ENCODE data around the gene GRIN3B. TPM values are rescaled to one million over a fixed set of nuclear protein-coding genes. Genes with fewer than 3 reads are reported as not detected.

The GRIN3B gene
- total and polyA plus RNA-seq, 2 of the 8 experiments (the other 6 are each of a cell fraction or from before 2014, with no cell fraction given): 0.45 to 1.0 TPM

DNA sequence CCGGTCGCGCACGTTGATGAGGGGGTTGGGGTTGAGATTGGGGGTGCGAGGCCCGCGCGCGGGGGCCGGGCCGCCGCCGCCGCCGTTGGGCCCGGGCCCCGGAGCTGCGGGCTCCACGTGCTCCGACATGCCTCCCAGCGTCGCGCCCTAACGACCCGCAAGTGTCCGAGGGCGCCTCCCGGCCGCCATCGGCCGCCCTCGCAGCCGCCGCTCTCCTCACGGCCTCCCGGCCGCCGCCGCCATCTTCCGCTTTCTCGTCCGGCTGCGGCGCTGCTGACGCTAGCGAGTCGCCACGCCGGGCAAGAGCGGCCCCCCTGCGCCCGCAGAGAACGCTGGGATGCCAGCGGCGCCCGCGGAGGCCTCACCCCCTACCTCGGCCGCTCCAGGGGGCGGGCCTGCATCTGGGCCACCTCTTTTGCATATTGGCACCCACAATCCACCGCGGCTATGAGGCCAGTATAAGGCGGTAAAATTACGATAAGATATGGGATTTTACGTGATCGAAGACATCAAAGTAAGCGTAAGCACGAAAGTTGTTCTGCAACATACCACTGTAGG lies 20.7 kb downstream of the GRIN3B start, which contains the start of gene TMEM259 (continued):
- TF ChIP-seq RBBP5 (IDR thresholded peaks at IDR 0.05; ENCODE audit: borderline replicate concordance, low read depth, low read length) (0 out of 2 replicates have a peak, but pooled peaks have one; percentile 83), CHD1 (IDR thresholded peaks at IDR 0.05; ENCODE audit: low read depth, low read length) (no peak), RFX5 (IDR thresholded peaks at IDR 0.05; ENCODE audit: borderline replicate concordance, low read depth, low read length) (no peak), POU5F1 (IDR thresholded peaks at IDR 0.05; ENCODE audit: low read depth, low read length) (no peak), KDM1A (IDR thresholded peaks at IDR 0.05; ENCODE audit: borderline replicate concordance, low read length) (no peak), TAF7 (optimal IDR thresholded peaks at IDR 0.05; ENCODE audit: borderline replicate concordance, low read depth, low read length) (peak; percentile 92), SRF (IDR thresholded peaks at IDR 0.05; ENCODE audit: low read depth, low read length) (no peak), PHF8 (conservative IDR thresholded peaks at IDR 0.05; ENCODE audit: low read depth, low read length) (peak; percentile 89), NANOG (IDR thresholded peaks at IDR 0.05; ENCODE audit: insufficient read depth, low read depth, low read length, poor library complexity, severe bottlenecking) (no peak), CTBP2 (IDR thresholded peaks at IDR 0.05; ENCODE audit: borderline replicate concordance, insufficient read depth, insufficient read length, low read length) (peak; percentile 30), SP4 (IDR thresholded peaks at IDR 0.05; ENCODE audit: low read length) (no peak), EGR1 (IDR thresholded peaks at IDR 0.05; ENCODE audit: borderline replicate concordance, low read depth, low read length) (peak; percentile 53; the same call in 1 of the 2 replicates), SAP30 (IDR thresholded peaks at IDR 0.05; ENCODE audit: insufficient read depth, insufficient replicate concordance, low read length) (no peak), JUND (IDR thresholded peaks at IDR 0.05; ENCODE audit: low read length) (no peak), SIRT6 (IDR thresholded peaks at IDR 0.05; ENCODE audit: low read length) (no peak), CREB1 (IDR thresholded peaks at IDR 0.05) (no peak; the same call in 1 of the 2 replicates), EZH2 (IDR thresholded peaks at IDR 0.05; ENCODE audit: low read depth, low read length, severe bottlenecking) (no peak), SIX5 (IDR thresholded peaks at IDR 0.05; ENCODE audit: low read depth, low read length) (no peak), SUZ12 (IDR thresholded peaks at IDR 0.05; ENCODE audit: low read length) (no peak)
- TF ChIP-seq, protein P1, sequence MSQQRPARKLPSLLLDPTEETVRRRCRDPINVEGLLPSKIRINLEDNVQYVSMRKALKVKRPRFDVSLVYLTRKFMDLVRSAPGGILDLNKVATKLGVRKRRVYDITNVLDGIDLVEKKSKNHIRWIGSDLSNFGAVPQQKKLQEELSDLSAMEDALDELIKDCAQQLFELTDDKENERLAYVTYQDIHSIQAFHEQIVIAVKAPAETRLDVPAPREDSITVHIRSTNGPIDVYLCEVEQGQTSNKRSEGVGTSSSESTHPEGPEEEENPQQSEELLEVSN (IDR thresholded peaks at IDR 0.05): no peak
- TF ChIP-seq, protein P2, sequence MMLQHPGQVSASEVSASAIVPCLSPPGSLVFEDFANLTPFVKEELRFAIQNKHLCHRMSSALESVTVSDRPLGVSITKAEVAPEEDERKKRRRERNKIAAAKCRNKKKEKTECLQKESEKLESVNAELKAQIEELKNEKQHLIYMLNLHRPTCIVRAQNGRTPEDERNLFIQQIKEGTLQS (IDR thresholded peaks at IDR 0.05; ENCODE audit: insufficient read depth, low read depth, low read length): no peak

Measured in H1 (cell line).